Retina (tissue), 1 donor: ENCODE data around the gene FHOD3.
"Not testable (repeated sequence)": the region's sequence is repeated elsewhere in the genome, so short reads cannot be mapped to it uniquely, and the experiment has no call there.

Experiments
- DNase-seq: peaks from one replicate; pipeline ENCODE4 v3.0.0-alpha.2; 2016

The FHOD3 gene

DNA sequence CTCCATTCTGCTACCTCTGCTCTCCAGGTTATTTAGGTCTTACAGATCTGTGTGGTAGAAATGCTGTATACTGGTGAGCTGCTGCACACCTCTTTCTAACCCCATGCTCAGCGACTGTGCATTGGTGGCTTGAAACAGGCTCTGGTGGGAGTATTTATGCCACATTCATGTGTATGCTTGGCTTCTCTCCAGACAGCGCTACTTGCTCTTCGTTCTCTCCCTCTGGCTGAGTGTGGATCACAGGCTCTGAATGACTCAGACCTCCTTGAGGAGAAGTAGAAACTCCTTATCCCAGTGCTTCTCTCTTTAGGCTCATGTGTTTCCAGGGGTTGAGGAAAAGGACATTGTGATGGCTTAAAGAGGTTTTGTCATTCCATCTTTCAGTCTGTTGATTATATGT is 54.9 kb downstream of the FHOD3 start:
- no peak for DNase-seq

DNA sequence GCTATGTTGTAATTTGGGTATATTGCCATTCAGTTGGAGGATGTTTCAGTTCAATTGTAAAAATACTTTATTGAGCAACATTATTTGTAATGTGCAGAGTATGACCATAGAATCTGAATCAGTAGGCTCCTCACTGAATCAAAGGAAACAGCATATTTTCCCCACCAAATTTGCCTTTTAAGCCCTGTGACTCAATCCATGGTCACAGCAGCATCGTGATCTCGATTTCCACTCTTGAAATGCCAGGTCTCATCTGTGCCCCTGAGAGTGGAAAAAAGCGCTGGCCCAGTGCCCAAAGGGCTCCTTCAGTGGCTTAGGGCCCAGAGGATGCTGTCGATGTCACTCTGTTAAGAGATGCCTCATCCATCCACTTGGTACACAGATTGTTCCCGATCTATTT is 57.5 kb downstream of the FHOD3 start:
- no peak for DNase-seq

DNA sequence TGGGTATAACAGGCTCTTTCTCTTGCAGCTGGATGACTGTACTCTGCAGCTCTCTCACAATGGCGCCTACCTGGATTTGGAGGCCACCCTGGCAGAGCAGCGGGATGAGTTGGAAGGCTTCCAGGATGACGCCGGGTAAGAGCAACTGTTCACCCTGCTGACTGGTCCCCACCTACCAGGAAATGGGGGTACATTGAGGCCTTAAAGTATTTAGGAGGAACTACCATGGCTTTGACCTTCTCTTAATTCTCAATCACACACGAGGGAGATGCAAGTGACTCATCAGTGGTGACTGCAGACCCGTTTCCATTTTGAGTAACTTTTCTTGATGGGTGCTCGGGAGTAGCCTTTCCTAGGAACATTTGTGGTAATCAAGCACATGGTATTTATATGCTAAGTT is 58.0 kb downstream of the FHOD3 start:
- DNase-seq, result no peak

DNA sequence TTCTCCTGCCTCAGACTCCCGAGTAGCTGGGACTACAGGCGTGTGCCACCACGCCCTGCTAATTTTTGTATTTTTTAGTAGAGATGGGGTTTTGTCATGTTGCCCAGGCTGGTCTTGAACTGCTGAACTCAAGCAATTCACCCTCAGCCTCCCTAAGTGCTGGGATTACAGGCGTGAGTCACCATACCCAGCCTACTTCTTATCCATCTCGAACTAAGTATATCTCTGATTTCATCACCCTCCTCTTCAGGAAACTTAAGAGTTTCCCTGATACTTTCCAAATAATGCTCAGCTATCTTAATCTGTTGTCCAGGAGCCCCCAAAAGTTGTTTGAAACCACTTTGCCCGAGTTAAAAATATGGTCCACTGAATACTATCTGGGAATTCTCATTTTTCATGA is 59.2 kb downstream of the FHOD3 start:
- DNase-seq, result not testable (repeated sequence)

DNA sequence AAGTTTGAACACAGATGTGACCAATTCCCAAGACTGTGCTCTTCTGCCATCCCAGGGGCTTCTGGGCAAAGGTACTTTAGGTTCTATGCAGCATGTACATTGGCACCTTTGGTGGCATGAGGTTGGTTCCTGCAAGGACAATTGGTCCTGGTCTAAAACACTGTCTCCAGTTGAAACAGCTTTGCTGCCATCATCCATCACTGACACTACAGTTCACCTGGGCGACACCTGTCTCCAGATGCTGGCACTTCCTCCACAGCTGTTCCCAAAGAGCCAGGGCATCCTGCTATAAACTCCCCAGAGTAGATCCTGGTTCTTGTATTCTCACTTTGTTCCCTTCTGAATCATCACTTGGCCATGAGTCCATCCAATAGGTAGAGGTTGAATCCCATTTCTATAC is 60.6 kb downstream of the FHOD3 start:
- DNase-seq, result no peak

DNA sequence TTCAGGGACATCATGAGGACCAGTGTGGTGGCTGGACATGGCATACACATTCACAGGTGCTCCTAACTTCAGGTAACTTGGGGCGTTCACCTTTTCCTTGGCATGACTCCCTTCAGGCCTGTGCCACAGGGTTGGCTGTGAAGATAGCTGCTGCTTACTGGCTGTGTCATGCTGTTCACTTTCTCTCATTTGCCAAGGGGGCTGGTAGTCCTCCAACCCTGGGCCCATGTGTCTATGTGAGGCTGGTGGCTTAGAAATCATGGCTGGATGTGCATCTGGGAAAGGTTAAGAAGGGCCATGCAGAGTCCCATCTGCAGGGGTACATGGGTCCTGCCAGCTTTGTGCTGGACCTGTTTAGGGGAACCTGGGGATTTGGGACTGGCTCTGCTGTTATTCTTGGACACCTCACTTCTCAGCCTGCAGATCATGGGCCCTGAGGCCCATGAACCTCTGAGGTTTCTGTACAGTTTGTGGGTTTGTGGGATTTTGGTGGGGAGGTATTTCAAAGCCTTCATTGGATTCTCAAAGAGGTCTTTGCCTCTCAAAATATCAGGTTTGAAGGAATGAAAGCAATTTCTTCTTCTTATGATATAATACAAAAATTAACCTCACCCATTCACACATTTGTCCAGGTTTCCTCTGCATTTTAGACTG is 62.9 kb downstream of the FHOD3 start:
- no peak for DNase-seq

DNA sequence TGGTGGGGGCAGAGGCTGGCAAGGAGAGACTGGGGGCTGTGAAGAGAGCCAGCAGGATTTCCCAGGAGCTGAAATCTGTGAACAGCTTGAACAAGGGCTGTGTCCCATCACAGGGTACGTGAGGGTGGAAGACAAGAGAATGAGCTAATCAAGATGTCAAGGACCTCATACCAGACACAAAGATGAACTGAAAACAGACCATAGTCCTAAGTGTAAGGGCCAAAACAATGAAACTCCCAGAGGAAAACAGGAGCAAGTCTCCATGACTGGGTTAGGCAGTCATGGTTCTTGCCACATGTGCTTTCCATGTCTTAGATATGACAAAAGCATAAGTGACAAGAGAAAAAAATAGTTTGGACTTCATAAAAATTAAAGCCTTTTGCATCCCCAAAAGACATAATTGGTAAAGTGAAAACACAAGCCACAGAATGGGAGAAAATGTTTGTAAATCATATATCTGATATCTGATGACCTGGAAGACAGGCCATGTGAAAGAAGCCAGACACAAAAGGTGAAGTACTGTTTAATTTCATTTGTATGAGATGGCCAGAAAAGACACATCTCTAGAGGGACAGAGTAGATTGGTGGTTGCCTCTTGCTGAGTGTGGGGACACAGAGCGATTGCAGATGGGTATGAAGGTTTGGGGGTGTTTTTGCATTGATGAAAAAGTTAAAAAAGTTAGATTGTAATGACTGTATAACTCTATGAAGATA is 67.6 kb downstream of the FHOD3 start:
- DNase-seq, result no peak

DNA sequence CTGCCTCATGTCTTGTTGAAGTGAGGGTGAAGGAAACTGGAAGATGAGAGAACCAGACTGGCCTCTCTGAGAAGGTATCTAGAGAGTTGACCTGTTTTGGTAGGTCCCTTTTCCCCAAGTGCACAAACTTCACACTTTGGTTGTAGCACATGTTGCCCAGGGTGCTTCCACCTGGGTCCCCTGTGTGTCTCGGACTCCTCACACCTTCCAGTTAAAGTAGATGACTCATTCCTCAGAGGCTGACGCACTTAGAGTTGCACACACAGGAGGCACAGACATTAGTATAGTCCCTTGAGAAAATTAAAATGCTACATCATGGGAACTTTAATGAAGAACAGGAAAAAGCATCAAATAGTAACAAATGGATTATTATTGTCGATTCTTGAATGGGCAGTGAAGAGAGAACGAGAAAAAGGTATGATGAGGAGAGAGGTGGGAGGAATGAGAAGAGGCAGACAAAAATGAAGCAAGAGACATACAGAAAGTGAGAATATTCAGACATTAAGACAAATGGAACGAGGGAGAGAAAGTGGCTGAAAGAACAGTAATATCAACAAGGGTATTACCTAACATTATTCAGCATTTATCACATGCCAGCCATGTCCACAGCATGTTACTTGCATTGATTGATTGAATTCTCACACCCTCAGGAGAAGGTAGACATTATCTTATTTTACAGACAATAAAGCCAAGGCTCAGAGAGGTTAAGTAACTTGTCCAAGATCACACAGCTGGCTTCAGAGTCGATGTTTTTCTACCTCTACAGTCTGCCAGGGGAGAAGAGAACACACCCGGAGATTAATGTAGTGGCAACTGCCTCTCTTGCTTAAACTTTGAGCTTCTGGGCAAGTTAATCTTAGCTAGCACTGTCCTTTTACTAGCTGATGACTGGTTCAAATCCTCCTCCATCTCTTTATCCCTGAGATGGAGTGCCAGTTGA is 68.6 kb downstream of the FHOD3 start:
- no peak for DNase-seq

DNA sequence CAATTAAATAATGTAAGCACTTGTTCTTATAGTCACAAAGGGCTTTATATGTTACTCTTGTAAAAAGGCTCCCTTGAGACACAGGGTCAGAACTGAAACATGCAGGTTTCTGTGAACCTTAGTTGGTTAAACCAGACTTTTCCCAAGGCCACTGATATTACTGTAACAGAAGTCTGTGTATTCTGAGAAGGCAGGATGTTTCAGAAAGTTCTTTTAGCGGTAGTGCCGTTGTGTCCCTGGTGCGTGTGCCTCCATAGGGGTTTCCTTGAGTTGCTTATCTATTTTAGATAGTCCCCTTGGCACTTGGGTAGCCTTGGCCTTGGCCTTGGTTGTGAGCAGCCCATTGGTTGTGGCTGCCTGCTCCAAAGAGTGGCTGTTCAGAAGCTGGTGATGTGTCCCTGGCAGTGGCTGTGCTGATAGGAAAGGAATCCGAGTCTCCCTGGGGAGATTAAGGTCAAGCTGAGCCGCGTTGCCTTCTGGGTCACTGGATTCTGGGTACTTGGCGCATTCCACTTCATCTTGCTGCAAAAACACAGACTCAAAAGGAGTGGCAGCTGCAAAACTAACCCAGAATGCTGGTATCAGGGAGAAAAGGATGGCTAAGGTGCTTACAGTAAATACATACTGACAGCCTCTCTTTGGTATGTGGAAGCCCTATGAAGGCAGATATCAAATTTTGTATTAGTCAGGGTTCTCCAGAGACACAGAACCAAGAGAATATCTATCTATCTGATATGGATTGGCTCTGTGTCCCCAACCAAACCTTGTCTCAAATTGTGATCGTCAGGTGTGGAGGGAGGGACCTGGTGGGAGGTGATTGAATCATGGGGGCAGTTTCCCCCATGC is 69.7 kb downstream of the FHOD3 start:
- peak; percentile 27 for DNase-seq

DNA sequence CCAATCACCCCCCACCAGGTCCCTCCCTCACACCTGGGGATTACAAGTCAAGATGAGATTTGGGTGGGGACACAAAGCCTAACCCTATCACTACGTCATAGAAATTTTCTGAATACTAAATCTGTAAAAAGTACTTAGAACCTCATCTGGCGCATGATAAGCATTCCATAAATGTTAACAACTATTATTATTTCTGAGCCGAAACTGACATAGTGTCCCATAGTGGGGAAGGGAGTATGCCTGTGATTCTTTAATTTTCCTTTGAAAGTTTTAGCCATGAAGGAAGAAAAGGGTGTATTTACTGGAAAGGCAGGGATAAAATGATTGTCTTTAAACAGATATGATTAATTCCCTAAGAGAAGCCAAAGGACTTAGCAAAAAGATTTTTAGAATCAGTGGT is 71.4 kb downstream of the FHOD3 start:
- DNase-seq, result no peak

DNA sequence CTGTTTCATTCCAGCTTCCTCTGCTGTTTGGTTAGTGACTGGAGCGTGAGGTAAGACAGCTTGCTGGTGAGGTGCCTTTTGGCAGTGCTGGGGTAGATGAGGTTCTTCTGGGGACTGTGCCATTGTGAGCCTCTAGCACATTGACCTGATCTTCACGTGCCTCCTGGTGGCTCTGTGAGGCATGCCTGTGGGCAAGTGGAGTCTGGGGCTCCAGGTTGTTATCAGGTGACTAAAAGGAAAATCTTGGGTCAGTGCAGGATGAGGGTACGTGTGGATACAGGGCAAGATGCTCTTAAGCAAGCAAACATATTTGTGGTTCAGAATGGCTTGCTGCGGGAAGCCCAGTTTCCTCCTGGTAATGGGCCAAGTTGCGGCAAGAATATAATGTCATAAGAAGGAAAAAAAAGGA is 75.4 kb downstream of the FHOD3 start:
- no peak for DNase-seq

DNA sequence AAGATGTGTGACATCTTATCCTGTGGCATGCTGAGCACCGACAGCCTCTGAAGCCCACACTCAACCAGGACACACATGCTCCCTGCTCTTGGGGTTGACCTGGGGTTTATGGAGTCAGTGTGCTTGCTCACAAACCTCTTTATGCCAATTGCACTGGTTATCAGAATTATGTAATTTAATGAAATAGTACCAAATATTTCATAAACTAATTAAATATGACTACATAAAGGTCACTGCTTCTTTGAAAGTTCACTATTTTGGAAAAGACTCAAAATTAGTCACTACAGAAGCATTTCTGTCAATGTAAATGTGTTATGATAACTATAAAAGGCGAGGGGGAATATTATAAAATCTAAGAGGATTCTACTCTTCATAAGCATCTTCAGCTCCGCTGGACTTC is 76.7 kb downstream of the FHOD3 start:
- no peak for DNase-seq

DNA sequence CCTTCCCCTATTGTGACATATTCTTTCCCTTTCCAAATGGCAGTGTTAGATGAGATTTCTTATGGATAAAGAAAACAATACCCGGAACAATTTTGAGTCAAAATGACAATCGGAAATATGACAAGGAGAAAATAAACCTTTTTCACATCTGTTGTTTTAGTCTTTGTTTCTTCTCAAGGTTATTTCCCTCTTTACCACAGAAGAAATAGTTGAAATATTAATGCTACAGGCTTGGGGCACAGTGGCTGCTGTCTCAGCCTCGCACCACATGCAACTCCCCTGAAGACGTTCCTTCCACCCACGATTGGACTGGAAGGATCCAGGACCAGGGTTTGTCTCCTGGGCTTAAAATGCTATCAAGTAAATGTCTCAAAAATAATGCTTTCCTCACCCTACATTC is 77.6 kb downstream of the FHOD3 start:
- DNase-seq, result no peak

DNA sequence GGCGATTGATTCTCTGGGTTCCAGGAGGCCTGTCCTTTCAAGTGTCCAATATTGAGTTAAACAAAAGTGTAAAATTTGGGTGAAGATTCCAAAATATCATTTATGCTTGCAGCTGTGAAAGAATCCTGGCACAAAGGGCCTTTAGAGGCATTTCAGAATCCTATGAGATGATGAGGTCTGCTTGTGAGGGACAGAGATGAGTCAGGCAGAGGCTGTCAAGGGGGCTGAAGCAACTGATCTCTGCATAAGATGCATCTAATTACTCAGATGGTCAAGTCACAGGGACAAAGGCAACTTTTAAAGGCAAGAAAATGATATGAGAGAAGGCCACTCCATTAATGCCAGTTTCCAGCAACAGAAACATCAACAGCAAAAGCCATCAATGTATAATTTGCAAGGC is 78.8 kb downstream of the FHOD3 start:
- DNase-seq, result no peak

DNA sequence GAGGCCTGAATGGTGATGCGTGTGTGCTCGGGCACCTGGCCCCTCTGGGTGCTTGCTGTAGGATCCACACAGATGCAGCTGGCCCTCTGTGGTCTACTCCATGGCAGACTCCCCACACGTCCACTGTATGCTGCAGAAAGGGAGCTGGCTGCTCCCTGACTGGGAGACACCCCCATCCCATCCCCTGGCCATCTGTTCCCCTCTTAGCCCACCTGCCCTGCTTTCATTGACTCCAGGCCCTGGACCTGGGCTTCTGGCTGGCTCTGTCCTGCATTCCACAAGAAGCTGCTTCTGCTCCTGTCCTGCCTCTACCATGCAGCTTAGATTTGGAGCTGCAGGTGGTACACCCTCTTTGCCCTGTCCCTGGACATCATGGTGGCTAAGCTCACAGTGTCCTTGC is 80.1 kb downstream of the FHOD3 start:
- DNase-seq, result no peak

DNA sequence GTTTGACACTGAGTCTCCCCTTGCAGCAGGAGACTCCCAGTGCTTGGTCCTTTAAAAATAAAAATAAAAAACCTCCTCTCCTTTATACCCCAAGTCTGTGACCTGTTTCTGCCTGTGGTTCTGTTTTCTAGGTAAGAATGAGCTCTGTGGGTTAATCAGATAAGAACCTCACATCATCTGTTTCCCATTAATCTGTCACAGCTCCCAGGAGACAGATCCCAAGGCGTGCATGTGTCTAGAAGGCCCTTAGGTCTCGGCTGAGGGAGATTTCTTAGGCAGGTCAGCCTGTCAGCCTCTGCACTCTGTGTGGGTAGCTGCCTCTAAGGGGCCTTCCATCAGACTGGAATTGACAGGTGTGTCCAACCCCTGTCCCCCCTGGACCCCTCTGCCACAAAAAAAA is 80.7 kb downstream of the FHOD3 start:
- no peak for DNase-seq

DNA sequence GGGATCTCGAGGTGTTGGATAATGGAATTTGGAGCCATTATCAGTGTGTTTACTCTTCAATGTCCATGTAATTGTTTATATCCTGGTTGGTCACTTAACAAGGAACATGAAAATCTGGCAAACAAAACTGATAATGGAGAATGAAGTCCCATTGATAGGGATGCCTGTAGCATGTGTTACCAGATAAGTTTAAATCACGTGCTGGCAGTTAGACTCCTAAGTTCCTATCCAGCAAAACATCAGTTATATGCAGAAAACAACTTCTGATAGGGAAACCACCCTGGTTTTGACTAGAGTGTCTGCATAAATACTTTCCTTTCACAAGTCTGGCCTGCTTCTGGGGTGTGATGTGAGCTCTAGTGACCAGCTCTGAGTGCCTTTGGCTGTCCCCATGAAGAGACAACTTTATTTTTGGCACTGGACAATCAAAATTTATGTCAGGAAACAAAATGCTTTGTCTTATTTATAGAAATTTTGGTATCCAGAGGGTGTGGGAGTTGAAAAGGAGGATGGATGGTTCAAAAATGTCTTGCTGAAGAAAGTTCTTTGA is 82.0 kb downstream of the FHOD3 start:
- no peak for DNase-seq

DNA sequence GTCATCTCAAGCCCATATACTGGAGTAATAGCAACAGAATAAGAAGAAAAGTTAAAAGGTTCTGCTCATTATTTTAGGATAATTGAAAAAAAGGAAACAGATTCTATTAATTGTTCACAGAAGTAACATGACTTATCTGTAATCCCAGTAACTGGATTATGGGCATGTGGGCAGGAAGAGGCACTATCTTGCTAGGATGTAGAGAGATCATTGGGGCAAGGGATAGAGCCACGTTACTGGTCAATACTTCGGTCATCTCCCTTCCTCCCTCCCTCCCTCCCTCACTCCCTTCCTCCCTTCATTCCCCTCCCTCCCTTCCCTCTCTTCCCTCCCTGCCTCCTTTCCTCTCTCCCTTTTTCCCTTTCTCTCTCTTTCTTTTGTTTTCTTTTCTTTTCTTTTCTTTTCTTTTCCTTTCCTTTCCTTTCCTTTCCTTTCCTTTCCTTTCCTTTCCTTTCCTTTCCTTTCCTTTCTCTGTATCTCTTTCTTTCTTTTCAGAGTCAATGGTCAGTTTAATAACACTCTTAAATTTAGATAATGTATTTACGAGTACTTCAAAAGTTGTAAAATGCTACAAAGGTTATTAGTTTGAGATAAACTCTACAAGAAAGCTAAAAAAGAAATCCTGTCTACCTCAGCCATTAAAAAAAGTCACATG is 82.8 kb downstream of the FHOD3 start:
- no peak for DNase-seq

DNA sequence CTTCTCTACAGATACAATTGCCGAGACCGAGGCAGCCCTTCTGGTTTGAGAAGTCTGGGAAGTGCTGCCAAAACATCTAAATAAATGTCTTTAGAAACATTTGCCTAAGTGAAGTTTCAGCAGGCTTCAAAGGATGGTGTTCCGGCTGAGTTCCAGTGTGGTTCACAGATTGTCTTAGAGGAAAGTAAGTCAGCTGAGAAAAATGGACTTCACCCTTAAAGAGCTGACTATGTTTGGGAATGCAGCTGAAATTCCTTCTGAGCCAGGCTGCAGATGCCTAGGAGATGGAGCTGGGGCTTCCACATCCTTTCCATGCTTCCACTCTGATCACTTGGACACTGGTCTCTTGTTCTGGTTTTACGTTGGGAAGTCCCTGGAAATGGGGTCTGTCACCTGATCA is 83.6 kb downstream of the FHOD3 start:
- no peak for DNase-seq

DNA sequence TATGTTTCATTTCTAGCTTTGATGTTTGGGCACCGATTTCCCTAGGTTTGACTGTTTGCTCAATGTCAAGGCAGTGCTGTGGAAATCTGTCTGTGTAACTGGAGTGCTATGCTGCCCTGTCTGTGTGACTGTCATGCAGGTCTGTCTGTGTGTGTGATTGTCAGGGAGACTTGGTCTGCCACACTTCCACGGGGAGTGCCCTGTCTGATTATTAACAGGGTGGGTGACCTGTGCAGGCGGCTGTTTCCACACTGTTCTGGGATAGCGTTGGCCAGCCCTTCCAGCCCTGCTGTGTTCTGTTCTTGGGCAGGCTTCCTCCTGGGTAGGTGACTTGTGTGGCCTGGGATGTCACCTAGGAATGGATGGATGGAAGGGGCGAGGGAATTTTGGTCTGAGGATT is 85.3 kb downstream of the FHOD3 start:
- DNase-seq, result no peak

DNA sequence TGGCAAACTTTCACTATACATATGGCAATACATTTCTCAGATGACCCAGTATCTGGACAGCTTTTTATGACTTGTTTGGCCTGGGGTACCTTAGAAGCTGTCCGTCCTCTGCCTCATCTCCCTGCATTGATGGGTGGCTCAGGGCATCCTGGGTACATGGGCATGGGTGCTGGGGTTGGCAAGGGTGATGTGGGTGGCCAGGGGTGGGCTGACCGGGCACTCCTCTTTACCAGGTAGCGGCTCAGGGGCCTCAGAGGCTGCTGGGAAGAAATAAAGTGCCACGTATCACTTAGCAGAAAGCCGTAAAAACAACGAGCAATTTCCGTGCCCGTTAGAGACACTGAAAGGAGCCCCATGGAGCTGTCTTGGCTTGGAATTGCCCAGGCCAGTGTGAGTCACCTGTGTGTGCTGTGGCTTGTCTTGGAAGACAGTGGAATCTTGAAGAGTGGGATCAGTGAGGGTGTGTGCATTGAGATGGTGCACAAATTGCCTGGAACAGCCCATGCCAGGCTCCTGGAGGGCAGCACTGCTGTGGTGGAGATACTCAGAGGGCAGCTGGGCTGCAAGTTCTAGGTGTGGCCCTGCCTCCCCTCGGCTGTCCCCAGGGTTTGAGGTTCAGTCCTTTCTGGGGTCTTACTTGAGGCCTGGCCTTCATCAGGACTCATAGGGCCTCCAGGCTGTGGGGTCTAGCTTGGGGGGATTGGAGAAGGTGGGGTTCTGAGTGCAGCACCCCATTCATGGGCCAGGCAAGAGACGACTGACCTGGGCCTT is 88.8 kb downstream of the FHOD3 start:
- DNase-seq, result no peak
